ENCODE results near the gene CLIC4.
A peak's percentile ranks its signal among the peaks of the same experiment; 100 is the strongest.
"Not testable (repeated sequence)": the region's sequence is repeated elsewhere in the genome, so short reads cannot be mapped to it uniquely, and the experiment has no call there.

CLIC4 gene

DNA sequence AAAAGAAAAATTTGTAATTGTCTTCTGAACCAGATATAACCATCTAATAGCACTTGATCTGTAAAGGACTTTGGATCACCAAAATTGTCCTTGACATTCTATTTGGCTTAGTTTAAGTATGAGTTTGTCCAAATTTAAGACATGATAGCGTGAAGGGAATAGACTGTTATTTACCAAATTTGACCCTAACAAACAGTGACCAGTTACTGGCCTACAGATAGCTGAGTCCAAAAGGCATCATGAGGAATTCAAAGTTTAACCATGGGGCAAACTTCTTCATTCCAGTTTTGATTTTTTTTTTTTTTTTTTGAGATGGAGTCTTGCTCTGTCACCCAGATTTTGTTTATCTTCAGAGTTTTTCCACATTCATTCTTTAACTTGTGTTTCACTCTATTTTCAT, 38.5 kb downstream of the CLIC4 start:
- no peak for TF ChIP-seq SPI1 (IDR thresholded peaks at IDR 0.05; ENCODE audit: low read depth, low read length)
- TF ChIP-seq POU2F2 (IDR thresholded peaks at IDR 0.05; ENCODE audit: low read depth, low read length), result no peak
- no peak for TF ChIP-seq POLR2A (IDR thresholded peaks at IDR 0.05; ENCODE audit: low read depth, low read length)
- no peak for TF ChIP-seq PAX5 (IDR thresholded peaks at IDR 0.05; ENCODE audit: insufficient read depth, low read length, severe bottlenecking)
- no peak for TF ChIP-seq TAF1 (IDR thresholded peaks at IDR 0.05; ENCODE audit: low read depth, low read length)
- DNase-seq (ENCODE audit: insufficient read length, low spot score) (no peak), FAIRE-seq (no peak)

DNA sequence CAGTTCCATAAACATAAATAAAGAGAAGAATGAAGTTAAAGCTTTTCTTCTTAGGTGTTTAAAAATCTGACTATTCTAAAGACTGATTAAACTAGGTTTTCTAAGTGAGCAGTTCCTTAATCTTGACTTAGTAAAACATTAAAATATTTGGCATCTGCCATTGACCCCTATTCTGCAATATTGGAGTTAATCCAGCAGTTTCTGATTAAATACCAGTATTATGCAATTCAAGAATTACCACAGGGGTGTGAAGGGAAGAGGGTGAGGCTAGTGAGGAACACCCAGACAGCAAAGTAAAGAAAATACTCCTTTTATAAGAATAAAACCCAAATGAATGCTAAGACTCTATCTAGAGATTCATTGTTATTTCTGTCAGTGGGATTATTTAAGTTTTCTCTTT, 40.9 kb downstream of the CLIC4 start:
- DNase-seq (ENCODE audit: insufficient read length, low spot score) (no peak), FAIRE-seq (no peak)
- TF ChIP-seq POLR2A (IDR thresholded peaks at IDR 0.05; ENCODE audit: low read depth, low read length), result no peak

DNA sequence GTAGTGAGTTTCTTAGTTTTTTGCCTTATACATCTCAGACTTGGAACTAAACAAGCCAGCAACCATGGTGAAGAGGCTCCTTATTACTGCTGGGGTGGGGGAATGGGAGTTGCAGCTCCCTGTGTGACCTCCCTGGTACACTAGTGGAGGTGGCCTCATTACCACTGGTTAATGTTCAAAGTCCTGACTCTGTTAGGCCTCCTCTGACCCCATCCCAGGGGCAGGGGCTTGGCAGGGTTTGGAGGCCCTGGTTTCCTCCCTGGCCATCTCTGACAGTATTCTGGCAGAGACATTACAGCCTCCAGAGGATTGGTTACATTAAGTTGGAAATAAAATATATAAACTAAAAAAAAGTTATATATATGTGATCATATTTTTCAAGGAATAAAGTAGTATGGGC, 45.2 kb downstream of the CLIC4 start:
- FAIRE-seq, result no peak
- no peak for DNase-seq (ENCODE audit: insufficient read length, low spot score)
- TF ChIP-seq TAF1 (IDR thresholded peaks at IDR 0.05; ENCODE audit: low read depth, low read length) (no peak), SPI1 (IDR thresholded peaks at IDR 0.05; ENCODE audit: low read depth, low read length) (no peak), POLR2AphosphoS5 (IDR thresholded peaks at IDR 0.05; ENCODE audit: low read depth, low read length) (no peak), PAX5 (IDR thresholded peaks at IDR 0.05; ENCODE audit: insufficient read depth, low read length, severe bottlenecking) (no peak), POLR2A (IDR thresholded peaks at IDR 0.05; ENCODE audit: low read depth, low read length) (no peak), POU2F2 (IDR thresholded peaks at IDR 0.05; ENCODE audit: low read depth, low read length) (no peak)

DNA sequence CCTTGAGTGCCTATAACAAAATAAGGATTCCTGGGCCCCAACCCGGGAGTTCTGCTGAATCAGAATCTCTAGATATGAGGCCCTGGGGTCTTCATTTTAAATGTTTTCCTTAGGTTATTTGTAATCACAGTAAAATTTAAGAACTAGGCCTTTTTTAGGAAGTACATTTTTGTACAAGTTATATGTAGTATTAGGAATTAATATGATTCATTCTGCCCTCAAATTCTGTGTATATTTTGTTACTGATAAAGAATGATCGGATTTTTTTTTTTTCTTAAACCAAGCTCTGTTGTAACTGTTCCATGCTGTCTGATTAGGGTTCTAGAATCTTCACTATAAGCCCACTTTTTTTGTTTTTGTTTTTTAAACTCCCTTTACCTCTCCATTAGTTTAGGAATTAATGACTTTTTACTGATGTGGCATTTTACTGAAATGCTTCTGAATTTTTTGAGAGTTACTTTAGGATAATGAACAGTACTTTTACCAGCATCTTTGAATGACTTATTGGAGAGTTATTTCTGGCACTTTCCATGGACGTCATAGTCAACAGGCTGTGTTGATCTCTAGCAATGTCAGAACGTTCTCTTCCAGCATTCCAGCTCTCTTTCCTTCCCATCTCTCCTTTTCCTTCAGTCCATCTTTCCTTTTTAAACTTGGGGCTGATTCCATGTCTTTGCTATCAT, 48.3 kb downstream of the CLIC4 start:
- FAIRE-seq (peak; percentile 35), DNase-seq (ENCODE audit: insufficient read length, low spot score) (no peak)
- TF ChIP-seq SPI1 (IDR thresholded peaks at IDR 0.05; ENCODE audit: low read depth, low read length), result no peak
- no peak for TF ChIP-seq TAF1 (IDR thresholded peaks at IDR 0.05; ENCODE audit: low read depth, low read length)
- no peak for TF ChIP-seq POLR2AphosphoS5 (IDR thresholded peaks at IDR 0.05; ENCODE audit: low read depth, low read length)
- no peak for TF ChIP-seq PAX5 (IDR thresholded peaks at IDR 0.05; ENCODE audit: insufficient read depth, low read length, severe bottlenecking)
- TF ChIP-seq POLR2A (IDR thresholded peaks at IDR 0.05; ENCODE audit: low read depth, low read length), result no peak
- no peak for TF ChIP-seq POU2F2 (IDR thresholded peaks at IDR 0.05; ENCODE audit: low read depth, low read length)

DNA sequence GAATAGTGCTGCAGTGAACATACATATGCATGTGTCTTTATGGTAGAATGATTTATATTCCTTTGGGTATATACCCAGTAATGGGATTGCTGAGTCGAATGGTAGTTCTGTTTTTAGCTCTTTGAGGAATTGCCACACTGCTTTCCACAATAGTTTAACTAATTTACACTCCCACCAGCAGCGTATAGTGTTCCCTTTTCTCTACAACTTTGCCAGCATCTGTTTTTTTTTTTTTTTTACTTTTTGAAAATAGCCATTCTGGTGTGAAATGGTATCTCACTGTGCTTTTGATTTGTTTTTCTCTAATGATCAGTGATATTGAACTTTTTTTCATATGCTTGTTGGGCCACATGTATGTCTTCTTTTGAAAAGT, 48.9 kb downstream of the CLIC4 start:
- not testable (repeated sequence) for FAIRE-seq

DNA sequence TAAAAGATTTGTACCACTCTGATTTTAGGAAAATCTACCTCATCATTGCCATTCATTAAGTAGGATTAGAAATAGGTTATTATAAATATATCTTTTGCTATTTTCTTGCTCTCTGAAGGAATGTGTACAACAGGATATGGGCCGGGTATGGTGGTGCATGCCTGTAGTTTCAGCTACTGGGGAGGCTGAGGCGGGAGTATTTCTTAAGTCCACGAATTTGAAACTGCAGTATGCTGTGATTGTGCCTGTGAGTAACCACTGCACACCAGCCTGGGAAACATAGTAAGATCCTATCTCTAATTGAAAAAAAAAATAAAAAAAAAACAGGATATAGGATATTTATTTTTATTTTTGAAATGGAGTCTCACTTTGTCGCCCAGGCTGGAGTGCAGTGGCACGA, 50.0 kb downstream of the CLIC4 start:
- FAIRE-seq (no peak), DNase-seq (ENCODE audit: insufficient read length, low spot score) (no peak)
- TF ChIP-seq SPI1 (IDR thresholded peaks at IDR 0.05; ENCODE audit: low read depth, low read length), result no peak
- no peak for TF ChIP-seq POLR2A (IDR thresholded peaks at IDR 0.05; ENCODE audit: low read depth, low read length)
- no peak for TF ChIP-seq POLR2AphosphoS5 (IDR thresholded peaks at IDR 0.05; ENCODE audit: low read depth, low read length)
- TF ChIP-seq PAX5 (IDR thresholded peaks at IDR 0.05; ENCODE audit: insufficient read depth, low read length, severe bottlenecking), result no peak
- no peak for TF ChIP-seq POU2F2 (IDR thresholded peaks at IDR 0.05; ENCODE audit: low read depth, low read length)
- TF ChIP-seq TAF1 (IDR thresholded peaks at IDR 0.05; ENCODE audit: low read depth, low read length), result no peak

More for the DNA sequence above, 48.9 kb downstream of the CLIC4 start:
- not testable (repeated sequence) for DNase-seq (ENCODE audit: insufficient read length, low spot score)

DNA sequence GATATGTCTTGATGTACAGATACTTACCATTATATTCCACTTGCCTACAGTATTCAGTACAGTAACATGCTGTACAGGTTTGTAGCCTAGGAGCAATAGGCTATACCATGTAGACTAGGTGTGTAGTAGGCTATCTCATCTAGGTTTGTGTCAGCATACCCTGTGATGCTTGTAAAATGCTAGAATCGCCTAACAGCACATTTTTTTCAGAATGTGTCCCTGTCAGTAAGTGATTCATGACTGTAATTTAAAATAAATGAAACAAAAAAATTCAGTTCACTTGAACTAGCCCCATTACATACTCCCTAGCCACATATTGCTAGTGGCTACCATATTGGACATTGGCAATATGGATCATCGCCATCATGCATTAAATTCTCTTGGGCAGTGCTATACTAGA, 51.3 kb downstream of the CLIC4 start:
- DNase-seq (ENCODE audit: insufficient read length, low spot score), result no peak
- FAIRE-seq, result no peak
- no peak for TF ChIP-seq TAF1 (IDR thresholded peaks at IDR 0.05; ENCODE audit: low read depth, low read length)
- TF ChIP-seq POLR2A (IDR thresholded peaks at IDR 0.05; ENCODE audit: low read depth, low read length), result no peak
- no peak for TF ChIP-seq POLR2AphosphoS5 (IDR thresholded peaks at IDR 0.05; ENCODE audit: low read depth, low read length)
- no peak for TF ChIP-seq PAX5 (IDR thresholded peaks at IDR 0.05; ENCODE audit: insufficient read depth, low read length, severe bottlenecking)
- TF ChIP-seq POU2F2 (IDR thresholded peaks at IDR 0.05; ENCODE audit: low read depth, low read length), result no peak
- no peak for TF ChIP-seq SPI1 (IDR thresholded peaks at IDR 0.05; ENCODE audit: low read depth, low read length)

DNA sequence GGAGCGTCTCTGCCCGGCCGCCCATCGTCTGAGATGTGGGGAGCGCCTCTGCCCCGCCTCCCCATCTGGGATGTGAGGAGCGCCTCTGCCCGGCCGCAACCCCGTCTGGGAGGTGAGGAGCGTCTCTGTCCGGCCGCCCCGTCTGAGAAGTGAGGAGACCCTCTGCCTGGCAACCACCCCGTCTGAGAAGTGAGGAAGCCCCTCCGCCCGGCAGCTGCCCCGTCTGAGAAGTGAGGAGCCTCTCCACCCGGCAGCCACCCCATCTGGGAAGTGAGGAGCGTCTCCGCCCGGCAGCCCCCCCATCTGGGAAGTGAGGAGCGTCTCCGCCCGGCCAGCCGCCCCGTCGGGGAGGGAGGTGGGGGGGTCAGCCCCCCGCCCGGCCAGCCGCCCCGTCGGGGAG, 54.0 kb downstream of the CLIC4 start:
- FAIRE-seq; DNase-seq (ENCODE audit: insufficient read length, low spot score): not testable (repeated sequence)

DNA sequence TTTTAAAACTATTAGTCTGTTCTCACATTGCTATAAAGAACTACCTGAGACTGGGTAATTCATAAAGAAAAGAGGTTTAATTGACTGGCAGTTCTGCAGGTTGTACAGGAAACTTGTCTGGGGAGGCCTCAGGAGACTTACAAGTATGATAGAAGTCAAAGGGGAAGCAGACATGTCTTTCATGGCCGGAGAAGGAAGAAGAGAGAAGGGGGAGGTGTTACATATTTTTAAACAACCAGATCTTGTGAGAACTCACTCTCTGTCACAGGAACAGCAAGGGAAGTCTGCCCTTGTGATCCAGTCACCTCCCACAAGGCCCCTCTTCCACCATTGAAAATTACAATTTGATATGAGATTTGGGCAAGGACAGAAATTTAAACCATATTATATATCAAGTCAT, 55.9 kb downstream of the CLIC4 start:
- DNase-seq (ENCODE audit: insufficient read length, low spot score) (no peak), FAIRE-seq (no peak)

DNA sequence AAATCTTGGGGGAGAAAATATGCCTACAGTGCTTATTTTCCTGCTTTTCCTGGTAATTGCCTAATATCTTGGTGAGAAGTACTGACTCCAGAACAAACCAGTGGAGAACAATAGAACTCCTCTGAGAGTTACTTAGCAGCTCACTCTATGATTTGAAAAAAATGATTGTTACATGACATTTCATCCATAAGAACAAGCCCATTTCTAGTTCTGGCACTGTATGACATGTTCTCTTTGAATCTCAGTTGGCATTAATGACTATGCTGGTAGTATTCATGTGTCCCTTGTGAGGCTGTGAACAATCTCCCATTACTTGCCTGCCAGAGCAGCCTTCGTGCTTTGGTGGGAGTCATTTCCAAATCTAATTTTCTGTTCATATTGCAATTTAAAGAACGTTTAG, 58.0 kb downstream of the CLIC4 start:
- no peak for DNase-seq (ENCODE audit: insufficient read length, low spot score)
- no peak for FAIRE-seq
- TF ChIP-seq PAX5 (IDR thresholded peaks at IDR 0.05; ENCODE audit: insufficient read depth, low read length, severe bottlenecking), result no peak
- no peak for TF ChIP-seq POLR2AphosphoS5 (IDR thresholded peaks at IDR 0.05; ENCODE audit: low read depth, low read length)
- TF ChIP-seq POLR2A (IDR thresholded peaks at IDR 0.05; ENCODE audit: low read depth, low read length), result no peak
- TF ChIP-seq SPI1 (IDR thresholded peaks at IDR 0.05; ENCODE audit: low read depth, low read length), result no peak
- TF ChIP-seq POU2F2 (IDR thresholded peaks at IDR 0.05; ENCODE audit: low read depth, low read length), result no peak
- no peak for TF ChIP-seq TAF1 (IDR thresholded peaks at IDR 0.05; ENCODE audit: low read depth, low read length)

More for the DNA sequence above, 55.9 kb downstream of the CLIC4 start:
- TF ChIP-seq POLR2A (IDR thresholded peaks at IDR 0.05; ENCODE audit: low read depth, low read length), result no peak
- TF ChIP-seq PAX5 (IDR thresholded peaks at IDR 0.05; ENCODE audit: insufficient read depth, low read length, severe bottlenecking), result no peak
- no peak for TF ChIP-seq TAF1 (IDR thresholded peaks at IDR 0.05; ENCODE audit: low read depth, low read length)
- TF ChIP-seq POU2F2 (IDR thresholded peaks at IDR 0.05; ENCODE audit: low read depth, low read length), result no peak
- TF ChIP-seq SPI1 (IDR thresholded peaks at IDR 0.05; ENCODE audit: low read depth, low read length), result no peak
- no peak for TF ChIP-seq POLR2AphosphoS5 (IDR thresholded peaks at IDR 0.05; ENCODE audit: low read depth, low read length)
